ENCODE data around the gene TARS3.

GRCh38 chr15:101710806-101711205 is 13.5 kb downstream of the TARS3 start:
- TF ChIP-seq, protein P1, sequence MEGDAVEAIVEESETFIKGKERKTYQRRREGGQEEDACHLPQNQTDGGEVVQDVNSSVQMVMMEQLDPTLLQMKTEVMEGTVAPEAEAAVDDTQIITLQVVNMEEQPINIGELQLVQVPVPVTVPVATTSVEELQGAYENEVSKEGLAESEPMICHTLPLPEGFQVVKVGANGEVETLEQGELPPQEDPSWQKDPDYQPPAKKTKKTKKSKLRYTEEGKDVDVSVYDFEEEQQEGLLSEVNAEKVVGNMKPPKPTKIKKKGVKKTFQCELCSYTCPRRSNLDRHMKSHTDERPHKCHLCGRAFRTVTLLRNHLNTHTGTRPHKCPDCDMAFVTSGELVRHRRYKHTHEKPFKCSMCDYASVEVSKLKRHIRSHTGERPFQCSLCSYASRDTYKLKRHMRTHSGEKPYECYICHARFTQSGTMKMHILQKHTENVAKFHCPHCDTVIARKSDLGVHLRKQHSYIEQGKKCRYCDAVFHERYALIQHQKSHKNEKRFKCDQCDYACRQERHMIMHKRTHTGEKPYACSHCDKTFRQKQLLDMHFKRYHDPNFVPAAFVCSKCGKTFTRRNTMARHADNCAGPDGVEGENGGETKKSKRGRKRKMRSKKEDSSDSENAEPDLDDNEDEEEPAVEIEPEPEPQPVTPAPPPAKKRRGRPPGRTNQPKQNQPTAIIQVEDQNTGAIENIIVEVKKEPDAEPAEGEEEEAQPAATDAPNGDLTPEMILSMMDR (IDR thresholded peaks at IDR 0.05), result no peak
- TF ChIP-seq EP300 (IDR thresholded peaks at IDR 0.05) (no peak), POLR2A (IDR thresholded peaks at IDR 0.05; ENCODE audit: low read depth) (no peak)
